ENCODE data around the gene KCNK5.

KCNK5 gene

DNA sequence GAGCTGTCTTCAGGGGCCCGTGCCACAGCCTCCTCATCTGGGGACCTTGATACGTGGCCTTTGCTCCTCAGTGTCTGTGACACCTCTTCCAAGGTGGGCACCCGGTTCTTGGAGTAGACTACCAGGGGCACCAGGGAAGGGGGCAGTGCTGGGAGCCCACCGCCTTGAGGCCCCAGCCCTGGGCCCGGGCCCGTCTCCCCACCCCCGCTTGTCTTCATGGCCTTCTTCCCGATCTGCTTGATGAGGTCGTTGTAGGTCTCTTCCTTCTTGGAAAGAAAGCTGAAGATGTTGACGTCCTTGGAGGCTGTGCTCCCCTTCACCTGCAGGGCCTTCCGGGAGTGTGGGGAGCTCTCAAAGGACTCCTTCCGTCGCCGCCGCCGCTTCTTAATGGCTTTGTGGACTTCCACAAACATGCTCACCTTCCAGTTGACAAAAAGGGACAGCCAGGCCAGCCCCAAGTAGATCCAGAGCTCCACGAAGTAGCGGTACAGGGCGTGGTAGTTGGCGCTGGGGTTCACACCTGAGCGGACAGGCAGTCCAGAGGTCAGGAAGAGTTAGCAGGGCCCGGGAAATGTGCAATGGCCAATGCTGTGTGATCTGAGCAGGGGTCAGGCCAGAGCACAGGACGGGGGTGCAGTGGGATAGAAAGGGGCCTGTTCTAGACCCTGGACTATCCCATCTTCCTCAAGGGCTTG is 37.9 kb downstream of the KCNK5 start:
- Histone ChIP-seq H3K27me3 (replicated peaks; ENCODE audit: control insufficient read depth, insufficient read depth, low read length, poor library complexity, severe bottlenecking) (no peaks in the 10 kb centered on the region), H3K36me3 (ENCODE audit: control insufficient read depth, insufficient read depth, low read length) (no peaks in the 10 kb centered on the region)
- DNase-seq: no peak

DNA sequence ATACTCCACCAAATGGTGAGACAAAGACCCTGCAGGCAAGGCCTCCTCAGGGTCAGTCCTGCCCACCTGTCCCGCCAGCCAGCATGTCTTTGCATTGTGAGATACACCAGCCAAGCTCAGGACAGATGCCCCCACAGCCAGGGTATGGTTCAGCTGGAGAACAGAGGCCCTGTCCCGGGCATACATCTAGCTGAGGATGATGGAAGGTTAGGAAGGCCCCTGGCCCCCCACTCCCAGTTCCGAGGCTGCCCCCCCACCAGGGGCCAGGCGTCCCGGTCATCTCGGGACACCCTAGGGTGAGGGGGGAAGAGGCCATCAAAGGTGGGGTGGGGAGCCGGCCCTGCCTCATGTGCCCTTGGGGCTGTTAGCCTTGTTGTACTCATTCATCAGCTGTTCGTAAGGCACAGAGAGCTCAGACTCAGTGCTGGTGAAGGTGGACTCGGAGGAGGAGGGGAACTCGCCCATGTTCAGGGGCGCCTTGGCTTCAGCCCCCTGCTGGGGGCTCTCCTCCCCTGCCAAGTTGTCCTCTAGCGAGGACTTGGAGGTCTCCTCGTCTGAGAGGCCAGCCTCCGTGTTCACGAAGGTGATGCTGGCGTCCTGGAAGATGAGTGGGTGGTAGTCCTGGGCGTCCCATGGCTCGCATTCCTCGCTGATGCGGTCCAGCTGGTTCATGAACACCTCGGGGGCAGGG is 38.6 kb downstream of the KCNK5 start:
- H3K4me3 ChIP-seq (ENCODE audit: insufficient read depth, low read depth, low read length, poor library complexity, severe bottlenecking): no peak overlapping the region
- H3K27ac ChIP-seq (ENCODE audit: insufficient read depth, low read length, poor library complexity, severe bottlenecking): no peak overlapping the region
- no peaks in the 10 kb centered on the region for H3K4me1 ChIP-seq (ENCODE audit: control insufficient read depth, insufficient read depth, low read length, poor library complexity, severe bottlenecking)
- no peaks in the 10 kb centered on the region for H3K27me3 ChIP-seq (replicated peaks; ENCODE audit: control insufficient read depth, insufficient read depth, low read length, poor library complexity, severe bottlenecking)
- no peak for DNase-seq
- no peaks in the 10 kb centered on the region for H3K36me3 ChIP-seq (ENCODE audit: control insufficient read depth, insufficient read depth, low read length)
- H3K9me3 ChIP-seq (ENCODE audit: control insufficient read depth, low read length): no peaks in the 10 kb centered on the region

More for the DNA sequence above, 37.9 kb downstream of the KCNK5 start:
- Histone ChIP-seq H3K4me3 (ENCODE audit: insufficient read depth, low read depth, low read length, poor library complexity, severe bottlenecking) (no peak overlapping the region), H3K4me1 (ENCODE audit: control insufficient read depth, insufficient read depth, low read length, poor library complexity, severe bottlenecking) (no peaks in the 10 kb centered on the region), H3K27ac (ENCODE audit: insufficient read depth, low read length, poor library complexity, severe bottlenecking) (no peak overlapping the region), H3K9me3 (ENCODE audit: control insufficient read depth, low read length) (no peaks in the 10 kb centered on the region)

DNA sequence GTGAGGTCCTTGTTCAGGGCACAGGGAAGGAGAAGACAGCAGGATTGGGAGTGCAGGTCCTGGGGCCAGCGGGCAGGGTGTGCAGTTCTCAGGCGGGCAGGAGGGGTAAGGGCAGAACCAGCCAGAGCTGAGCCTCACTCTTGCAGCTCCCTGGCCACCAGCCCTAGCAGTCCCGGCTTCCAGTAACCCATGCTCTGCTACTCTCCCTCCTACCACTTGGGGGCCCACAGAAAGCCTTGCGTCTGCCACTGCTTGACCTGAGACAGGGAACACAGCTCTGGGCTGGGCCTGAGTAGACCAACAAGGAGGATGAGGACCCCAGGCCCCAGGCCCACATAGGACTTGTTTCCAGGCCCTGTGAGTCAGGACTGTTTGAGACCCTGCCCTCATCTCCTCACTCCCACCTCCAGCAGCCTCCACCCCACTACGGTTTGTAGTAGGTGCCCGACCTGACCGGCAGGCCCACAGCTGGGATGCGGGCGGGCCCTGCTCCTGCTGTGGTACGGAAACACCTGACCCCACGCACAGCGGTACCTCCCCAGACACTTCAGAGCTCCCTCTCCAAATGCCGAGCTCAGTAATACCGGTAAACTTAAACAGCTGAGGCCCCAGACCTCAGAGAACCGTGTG is 39.2 kb downstream of the KCNK5 start:
- no peak overlapping the region for H3K4me3 ChIP-seq (ENCODE audit: insufficient read depth, low read depth, low read length, poor library complexity, severe bottlenecking)
- DNase-seq: no peak
- H3K9me3 ChIP-seq (ENCODE audit: control insufficient read depth, low read length): no peaks in the 10 kb centered on the region
- no peak overlapping the region for H3K27ac ChIP-seq (ENCODE audit: insufficient read depth, low read length, poor library complexity, severe bottlenecking)
- no peaks in the 10 kb centered on the region for H3K36me3 ChIP-seq (ENCODE audit: control insufficient read depth, insufficient read depth, low read length)
- no peaks in the 10 kb centered on the region for H3K4me1 ChIP-seq (ENCODE audit: control insufficient read depth, insufficient read depth, low read length, poor library complexity, severe bottlenecking)
- H3K27me3 ChIP-seq (replicated peaks; ENCODE audit: control insufficient read depth, insufficient read depth, low read length, poor library complexity, severe bottlenecking): no peaks in the 10 kb centered on the region

DNA sequence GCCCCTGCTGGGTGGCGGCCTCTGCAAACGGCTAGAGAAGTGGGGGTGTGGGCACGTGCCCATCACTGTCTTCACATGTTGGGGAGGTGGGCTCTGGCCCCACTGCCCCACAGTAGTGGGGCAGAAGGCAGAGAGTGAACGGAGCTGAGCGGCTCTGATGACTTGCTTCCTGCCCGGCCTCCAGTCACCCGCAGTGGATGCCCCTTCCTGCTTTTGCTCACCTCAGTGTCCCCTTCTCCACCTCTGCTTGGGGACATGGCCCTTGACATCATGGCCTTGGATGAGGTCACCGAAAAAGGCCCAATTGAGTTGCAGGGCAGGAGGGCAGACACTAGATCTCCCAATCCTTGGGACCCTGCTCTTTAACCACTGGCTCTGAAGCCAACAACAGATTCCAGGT is 40.1 kb downstream of the KCNK5 start:
- H3K36me3 ChIP-seq (ENCODE audit: control insufficient read depth, insufficient read depth, low read length): no peaks in the 10 kb centered on the region
- no peaks in the 10 kb centered on the region for H3K9me3 ChIP-seq (ENCODE audit: control insufficient read depth, low read length)
- H3K4me3 ChIP-seq (ENCODE audit: insufficient read depth, low read depth, low read length, poor library complexity, severe bottlenecking): no peak overlapping the region
- no peaks in the 10 kb centered on the region for H3K27me3 ChIP-seq (replicated peaks; ENCODE audit: control insufficient read depth, insufficient read depth, low read length, poor library complexity, severe bottlenecking)
- H3K27ac ChIP-seq (ENCODE audit: insufficient read depth, low read length, poor library complexity, severe bottlenecking): no peak overlapping the region
- no peaks in the 10 kb centered on the region for H3K4me1 ChIP-seq (ENCODE audit: control insufficient read depth, insufficient read depth, low read length, poor library complexity, severe bottlenecking)
- no peak for DNase-seq

DNA sequence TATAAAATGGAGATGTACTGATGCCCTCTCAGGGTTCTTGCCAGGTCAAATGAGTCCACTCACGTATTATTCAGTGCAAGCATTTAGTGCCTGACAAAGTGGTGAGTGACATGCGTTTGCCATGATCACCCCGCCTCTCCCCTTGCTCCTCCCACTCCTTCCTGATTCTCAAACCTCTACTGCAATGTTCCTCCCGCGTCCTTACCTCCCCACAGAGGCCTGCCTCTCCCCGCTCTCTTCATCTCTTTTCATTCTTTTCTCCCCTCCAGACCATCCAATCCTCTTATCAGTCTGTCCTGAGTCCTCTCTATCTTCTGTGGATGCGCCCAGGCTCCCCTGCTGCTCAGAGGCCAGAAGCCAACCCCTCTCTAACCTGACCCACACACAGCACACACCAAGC is 40.7 kb downstream of the KCNK5 start:
- H3K4me3 ChIP-seq (ENCODE audit: insufficient read depth, low read depth, low read length, poor library complexity, severe bottlenecking): no peak overlapping the region
- no peaks in the 10 kb centered on the region for H3K4me1 ChIP-seq (ENCODE audit: control insufficient read depth, insufficient read depth, low read length, poor library complexity, severe bottlenecking)
- no peaks in the 10 kb centered on the region for H3K27me3 ChIP-seq (replicated peaks; ENCODE audit: control insufficient read depth, insufficient read depth, low read length, poor library complexity, severe bottlenecking)
- H3K9me3 ChIP-seq (ENCODE audit: control insufficient read depth, low read length): no peaks in the 10 kb centered on the region
- no peaks in the 10 kb centered on the region for H3K36me3 ChIP-seq (ENCODE audit: control insufficient read depth, insufficient read depth, low read length)
- DNase-seq: no peak
- H3K27ac ChIP-seq (ENCODE audit: insufficient read depth, low read length, poor library complexity, severe bottlenecking): no peak overlapping the region

DNA sequence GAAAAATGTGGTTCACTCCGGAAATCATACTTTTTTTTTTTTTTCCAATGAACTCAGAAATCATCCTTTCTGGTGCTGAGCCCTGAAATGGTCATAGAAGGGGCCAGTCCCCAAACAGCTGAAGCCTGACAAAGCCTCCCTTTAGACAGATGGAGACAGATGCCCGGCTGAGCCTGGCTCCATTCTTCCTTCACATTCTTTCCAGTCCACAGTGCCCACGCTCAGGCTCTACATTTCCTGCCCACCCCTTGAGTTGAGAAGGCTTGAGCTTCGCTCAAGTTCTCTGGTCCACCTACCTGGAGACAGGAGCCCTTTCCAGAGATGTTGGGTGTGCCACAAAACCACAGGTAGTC is 41.2 kb downstream of the KCNK5 start:
- Histone ChIP-seq H3K9me3 (ENCODE audit: control insufficient read depth, low read length) (no peaks in the 10 kb centered on the region), H3K36me3 (ENCODE audit: control insufficient read depth, insufficient read depth, low read length) (no peaks in the 10 kb centered on the region), H3K27ac (ENCODE audit: insufficient read depth, low read length, poor library complexity, severe bottlenecking) (no peak overlapping the region), H3K4me1 (ENCODE audit: control insufficient read depth, insufficient read depth, low read length, poor library complexity, severe bottlenecking) (no peaks in the 10 kb centered on the region), H3K27me3 (replicated peaks; ENCODE audit: control insufficient read depth, insufficient read depth, low read length, poor library complexity, severe bottlenecking) (no peaks in the 10 kb centered on the region), H3K4me3 (ENCODE audit: insufficient read depth, low read depth, low read length, poor library complexity, severe bottlenecking) (no peak overlapping the region)
- no peak for DNase-seq

DNA sequence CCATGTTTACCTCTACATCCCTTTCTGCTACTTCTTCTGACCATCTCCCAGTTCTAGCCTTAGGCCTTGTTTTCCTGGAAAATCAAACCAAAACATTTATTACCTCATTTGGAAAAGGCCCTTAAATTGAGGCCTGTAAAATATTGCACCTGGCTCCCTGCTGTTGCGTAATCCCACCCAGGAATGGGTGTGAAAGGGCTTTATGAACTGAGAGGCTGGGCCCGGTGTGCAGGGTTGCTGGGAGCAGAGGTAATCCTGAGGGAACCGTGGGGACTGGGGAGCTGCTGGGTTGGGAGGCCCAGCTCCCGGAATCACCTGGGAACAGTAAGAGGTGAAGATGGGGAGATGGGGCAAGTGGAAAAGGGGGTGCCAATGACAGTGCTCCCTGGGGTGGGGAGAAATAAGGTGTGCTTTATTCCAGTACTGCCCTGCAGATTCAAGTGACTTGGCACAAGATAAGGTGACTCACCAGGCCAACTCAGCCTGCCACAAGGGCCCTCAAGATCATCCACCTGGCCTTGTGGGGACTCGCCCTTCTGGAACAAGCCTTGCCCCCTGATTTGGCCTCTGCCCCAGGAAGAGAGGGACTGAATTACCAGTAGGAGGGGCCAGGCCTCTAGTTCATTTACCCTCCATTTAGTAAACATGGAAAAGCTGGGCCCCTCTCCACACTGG is 44.2 kb downstream of the KCNK5 start:
- H3K36me3 ChIP-seq (ENCODE audit: control insufficient read depth, insufficient read depth, low read length): no peaks in the 10 kb centered on the region
- no peak overlapping the region for H3K27ac ChIP-seq (ENCODE audit: insufficient read depth, low read length, poor library complexity, severe bottlenecking)
- H3K27me3 ChIP-seq (replicated peaks; ENCODE audit: control insufficient read depth, insufficient read depth, low read length, poor library complexity, severe bottlenecking): no peaks in the 10 kb centered on the region
- no peak for DNase-seq
- no peak overlapping the region for H3K4me3 ChIP-seq (ENCODE audit: insufficient read depth, low read depth, low read length, poor library complexity, severe bottlenecking)
- H3K4me1 ChIP-seq (ENCODE audit: control insufficient read depth, insufficient read depth, low read length, poor library complexity, severe bottlenecking): no peaks in the 10 kb centered on the region
- H3K9me3 ChIP-seq (ENCODE audit: control insufficient read depth, low read length): no peaks in the 10 kb centered on the region

DNA sequence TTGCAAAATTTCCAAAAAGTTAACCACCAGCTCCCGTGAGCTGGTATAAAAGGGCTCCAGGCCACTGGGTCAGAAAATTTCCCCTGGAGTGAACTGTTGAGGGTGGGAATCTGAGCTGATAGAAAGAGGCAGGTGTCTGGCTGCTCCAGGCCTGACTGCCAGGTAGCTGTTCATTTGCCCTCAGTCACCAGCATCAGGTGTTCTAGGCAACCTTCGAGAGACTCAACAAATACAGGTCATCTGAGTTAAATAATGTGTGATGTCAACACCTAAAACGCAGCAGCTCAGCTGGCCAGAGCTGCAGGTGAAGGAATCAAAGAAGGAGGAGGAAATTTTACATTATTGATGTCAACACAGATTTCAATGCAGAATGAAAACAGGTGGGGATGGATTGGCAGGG is 46.7 kb downstream of the KCNK5 start:
- Histone ChIP-seq H3K4me3 (ENCODE audit: insufficient read depth, low read depth, low read length, poor library complexity, severe bottlenecking) (no peak overlapping the region), H3K27ac (ENCODE audit: insufficient read depth, low read length, poor library complexity, severe bottlenecking) (no peak overlapping the region), H3K27me3 (replicated peaks; ENCODE audit: control insufficient read depth, insufficient read depth, low read length, poor library complexity, severe bottlenecking) (no peaks in the 10 kb centered on the region), H3K4me1 (ENCODE audit: control insufficient read depth, insufficient read depth, low read length, poor library complexity, severe bottlenecking) (no peaks in the 10 kb centered on the region), H3K9me3 (ENCODE audit: control insufficient read depth, low read length) (no peaks in the 10 kb centered on the region), H3K36me3 (ENCODE audit: control insufficient read depth, insufficient read depth, low read length) (no peaks in the 10 kb centered on the region)
- DNase-seq: no peak

DNA sequence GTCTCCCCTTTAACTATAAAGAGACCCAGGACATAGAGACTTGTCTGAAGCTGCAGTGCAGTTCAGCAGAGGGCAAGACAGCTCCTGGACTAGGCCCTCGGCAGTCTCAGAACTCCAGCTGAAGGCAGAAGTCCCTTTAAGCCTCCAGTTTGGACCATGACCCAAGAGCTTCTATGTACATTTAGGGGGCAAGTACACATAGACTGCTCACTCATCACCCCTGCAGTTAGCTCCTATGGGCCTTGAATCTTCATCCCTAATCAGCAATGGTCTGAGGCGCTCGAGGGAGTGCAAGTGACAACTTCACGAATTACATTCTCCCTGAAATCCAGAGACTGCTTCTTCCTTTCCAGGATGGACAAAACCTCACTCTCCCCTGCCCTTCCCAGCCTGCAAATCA is 47.4 kb downstream of the KCNK5 start:
- no peaks in the 10 kb centered on the region for H3K9me3 ChIP-seq (ENCODE audit: control insufficient read depth, low read length)
- H3K4me3 ChIP-seq (ENCODE audit: insufficient read depth, low read depth, low read length, poor library complexity, severe bottlenecking): no peak overlapping the region
- no peak for DNase-seq
- H3K27me3 ChIP-seq (replicated peaks; ENCODE audit: control insufficient read depth, insufficient read depth, low read length, poor library complexity, severe bottlenecking): no peaks in the 10 kb centered on the region
- H3K27ac ChIP-seq (ENCODE audit: insufficient read depth, low read length, poor library complexity, severe bottlenecking): no peak overlapping the region
- H3K4me1 ChIP-seq (ENCODE audit: control insufficient read depth, insufficient read depth, low read length, poor library complexity, severe bottlenecking): no peaks in the 10 kb centered on the region
- no peaks in the 10 kb centered on the region for H3K36me3 ChIP-seq (ENCODE audit: control insufficient read depth, insufficient read depth, low read length)

DNA sequence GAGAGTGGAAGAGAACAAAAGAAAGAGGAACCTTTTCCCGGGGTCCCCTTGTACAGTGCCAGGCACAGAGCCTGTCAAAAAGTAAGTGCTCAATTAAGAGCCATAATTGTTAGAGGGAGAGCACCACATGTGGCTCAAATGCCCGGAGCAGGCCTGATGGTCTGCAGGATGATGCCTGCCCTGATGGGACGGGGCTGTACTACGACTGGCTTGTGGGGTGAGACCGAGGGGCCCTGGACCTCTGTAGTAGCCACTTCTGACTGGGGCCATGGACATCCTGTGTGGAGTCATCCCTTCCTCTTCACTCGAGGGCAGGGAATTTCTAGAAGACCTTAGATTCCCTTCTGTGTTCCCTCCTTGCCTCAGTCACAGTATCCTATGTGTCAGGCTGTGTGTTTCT is 47.9 kb downstream of the KCNK5 start:
- no peaks in the 10 kb centered on the region for H3K36me3 ChIP-seq (ENCODE audit: control insufficient read depth, insufficient read depth, low read length)
- H3K9me3 ChIP-seq (ENCODE audit: control insufficient read depth, low read length): no peaks in the 10 kb centered on the region
- H3K27ac ChIP-seq (ENCODE audit: insufficient read depth, low read length, poor library complexity, severe bottlenecking): no peak overlapping the region
- H3K4me3 ChIP-seq (ENCODE audit: insufficient read depth, low read depth, low read length, poor library complexity, severe bottlenecking): no peak overlapping the region
- DNase-seq: no peak
- no peaks in the 10 kb centered on the region for H3K27me3 ChIP-seq (replicated peaks; ENCODE audit: control insufficient read depth, insufficient read depth, low read length, poor library complexity, severe bottlenecking)
- H3K4me1 ChIP-seq (ENCODE audit: control insufficient read depth, insufficient read depth, low read length, poor library complexity, severe bottlenecking): no peaks in the 10 kb centered on the region
